ENCODE measurements around the gene CELSR1. TPM values are rescaled to one million over a fixed set of nuclear protein-coding genes. Genes with fewer than 3 reads are reported as not detected.

The CELSR1 gene
- polyA plus RNA-seq, 1 experiment, result 0.14 TPM

- Histone ChIP-seq H3K27me3 (ENCODE audit: control insufficient read depth, insufficient read depth, low read length) (no peaks in the 10 kb centered on the region), H3K27ac (ENCODE audit: low read depth, low read length) (no peak overlapping the region), H3K9me3 (ENCODE audit: control insufficient read depth, insufficient read depth, low read length) (no peaks in the 10 kb centered on the region), H3K4me3 (ENCODE audit: low read depth, low read length) (no peak overlapping the region)
- ChIA-PET CTCF (interaction anchor here (1.2 kb wide), 1 partner anchor 187 kb away, joined by 4 read pairs; no protein-coding TSS in a partner anchor), POLR2A (no interaction called here)
- no peak for TF ChIP-seq CTCF (IDR thresholded peaks at IDR 0.05; ENCODE audit: low read depth, low read length)
- DNase-seq (ENCODE audit: low read depth, low spot score), result no peak
Observed at GRCh38 chr22:46354176-46354992, 183.0 kb downstream of the CELSR1 start.

GRCh38 chr22:46353483-46354105 lies 183.8 kb downstream of the CELSR1 start:
- Histone ChIP-seq H3K4me3 (ENCODE audit: low read depth, low read length) (no peak overlapping the region), H3K9me3 (ENCODE audit: control insufficient read depth, insufficient read depth, low read length) (no peaks in the 10 kb centered on the region), H3K27me3 (ENCODE audit: control insufficient read depth, insufficient read depth, low read length) (no peaks in the 10 kb centered on the region), H3K27ac (ENCODE audit: low read depth, low read length) (peak overlapping the region; percentile 21)
- no peak for DNase-seq (ENCODE audit: low read depth, low spot score)
- ChIA-PET CTCF (interaction anchor here (1.2 kb wide), 1 partner anchor 188 kb away, joined by 4 read pairs; no protein-coding TSS in a partner anchor), POLR2A (no interaction called here)
- no peak for TF ChIP-seq CTCF (IDR thresholded peaks at IDR 0.05; ENCODE audit: low read depth, low read length)

- no peak for DNase-seq (ENCODE audit: low read depth, low spot score)
- no peak for TF ChIP-seq CTCF (IDR thresholded peaks at IDR 0.05; ENCODE audit: low read depth, low read length)
- Histone ChIP-seq H3K27me3 (ENCODE audit: control insufficient read depth, insufficient read depth, low read length) (no peaks in the 10 kb centered on the region), H3K9me3 (ENCODE audit: control insufficient read depth, insufficient read depth, low read length) (no peaks in the 10 kb centered on the region), H3K27ac (ENCODE audit: low read depth, low read length) (no peak overlapping the region), H3K4me3 (ENCODE audit: low read depth, low read length) (no peak overlapping the region)
- CTCF ChIA-PET, result no interaction called here
- POLR2A ChIA-PET, result no interaction called here
Observed at GRCh38 chr22:46352691-46353386, 184.6 kb downstream of the CELSR1 start.

GRCh38 chr22:46352276-46352675 lies 185.1 kb downstream of the CELSR1 start:
- ChIA-PET CTCF (no interaction called here), POLR2A (no interaction called here)
- Histone ChIP-seq H3K27ac (ENCODE audit: low read depth, low read length) (no peak overlapping the region), H3K27me3 (ENCODE audit: control insufficient read depth, insufficient read depth, low read length) (no peaks in the 10 kb centered on the region), H3K4me3 (ENCODE audit: low read depth, low read length) (no peak overlapping the region), H3K9me3 (ENCODE audit: control insufficient read depth, insufficient read depth, low read length) (no peaks in the 10 kb centered on the region)
- no peak for DNase-seq (ENCODE audit: low read depth, low spot score)
- no peak for TF ChIP-seq CTCF (IDR thresholded peaks at IDR 0.05; ENCODE audit: low read depth, low read length)

- CTCF ChIA-PET, result no interaction called here
- Histone ChIP-seq H3K9me3 (ENCODE audit: control insufficient read depth, insufficient read depth, low read length) (no peaks in the 10 kb centered on the region), H3K27me3 (ENCODE audit: control insufficient read depth, insufficient read depth, low read length) (no peaks in the 10 kb centered on the region), H3K27ac (ENCODE audit: low read depth, low read length) (no peak overlapping the region), H3K4me3 (ENCODE audit: low read depth, low read length) (no peak overlapping the region)
- POLR2A ChIA-PET, result no interaction called here
- TF ChIP-seq CTCF (IDR thresholded peaks at IDR 0.05; ENCODE audit: low read depth, low read length), result no peak
- DNase-seq (ENCODE audit: low read depth, low spot score), result no peak
Observed at GRCh38 chr22:46351767-46352166, 185.7 kb downstream of the CELSR1 start.

All from AG04450 (cell line).